Activated effector memory CD4-positive, alpha-beta T cell treated with Interleukin-2 at 50 U/mL for 16 hours (primary cell): ENCODE measurements around the gene FAM163A.

Experiments used
- DNase-seq: peaks from one replicate; pipeline ENCODE4 v3.0.0-alpha.2; 2020

The FAM163A gene

GRCh38 chr1:179865377-179865776 is 122.3 kb downstream of the FAM163A start:
- DNase-seq: no peak
